ENCODE measurements around the gene SGSM2.

- TF ChIP-seq POLR2AphosphoS5 (IDR thresholded peaks at IDR 0.05; ENCODE audit: low read depth), result no peak
- TF ChIP-seq CTCF (conservative IDR thresholded peaks at IDR 0.05; ENCODE audit: low read depth in 2 of 2), result no peak
- no peak for TF ChIP-seq REST (IDR thresholded peaks at IDR 0.05; ENCODE audit: unreplicated experiment)
- no peak for TF ChIP-seq ZNF114 (CRISPR knock-in tag; IDR thresholded peaks at IDR 0.05)
Observed at GRCh38 chr17:2427910-2428309, 90.6 kb downstream of the SGSM2 start.
